ENCODE results near the gene TAS2R60.

DNA sequence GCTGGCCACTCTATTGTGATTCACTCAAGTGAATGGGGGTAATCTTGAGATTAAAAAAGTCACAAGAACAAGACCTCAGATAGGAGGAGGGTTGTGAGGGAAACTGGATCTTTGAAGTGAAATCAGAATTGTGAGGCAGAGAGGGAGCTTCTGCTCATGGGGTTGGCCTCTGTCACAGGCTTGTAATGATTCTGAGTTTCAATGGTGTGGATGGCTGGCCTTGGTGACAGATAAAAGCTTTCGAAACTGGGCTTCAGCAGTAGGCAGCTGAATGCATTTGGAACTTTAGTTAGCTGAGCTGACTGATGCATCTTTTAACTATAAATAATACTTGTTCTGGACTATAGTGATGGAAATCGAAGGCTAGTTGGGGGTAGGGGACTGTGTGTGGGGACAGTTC is 12.2 kb downstream of the TAS2R60 start:
- no peak for TF ChIP-seq POLR2A (IDR thresholded peaks at IDR 0.05)
- TF ChIP-seq, protein P1, sequence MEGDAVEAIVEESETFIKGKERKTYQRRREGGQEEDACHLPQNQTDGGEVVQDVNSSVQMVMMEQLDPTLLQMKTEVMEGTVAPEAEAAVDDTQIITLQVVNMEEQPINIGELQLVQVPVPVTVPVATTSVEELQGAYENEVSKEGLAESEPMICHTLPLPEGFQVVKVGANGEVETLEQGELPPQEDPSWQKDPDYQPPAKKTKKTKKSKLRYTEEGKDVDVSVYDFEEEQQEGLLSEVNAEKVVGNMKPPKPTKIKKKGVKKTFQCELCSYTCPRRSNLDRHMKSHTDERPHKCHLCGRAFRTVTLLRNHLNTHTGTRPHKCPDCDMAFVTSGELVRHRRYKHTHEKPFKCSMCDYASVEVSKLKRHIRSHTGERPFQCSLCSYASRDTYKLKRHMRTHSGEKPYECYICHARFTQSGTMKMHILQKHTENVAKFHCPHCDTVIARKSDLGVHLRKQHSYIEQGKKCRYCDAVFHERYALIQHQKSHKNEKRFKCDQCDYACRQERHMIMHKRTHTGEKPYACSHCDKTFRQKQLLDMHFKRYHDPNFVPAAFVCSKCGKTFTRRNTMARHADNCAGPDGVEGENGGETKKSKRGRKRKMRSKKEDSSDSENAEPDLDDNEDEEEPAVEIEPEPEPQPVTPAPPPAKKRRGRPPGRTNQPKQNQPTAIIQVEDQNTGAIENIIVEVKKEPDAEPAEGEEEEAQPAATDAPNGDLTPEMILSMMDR (IDR thresholded peaks at IDR 0.05): no peak

All from vagina (tissue), 2 donors.